Bronchial epithelial cell (primary cell): ENCODE data around the gene CFHR5. TPM values are rescaled to one million over a fixed set of nuclear protein-coding genes. Genes with fewer than 3 reads are reported as not detected.

Experiments used
- DNase-seq: peaks from one replicate; pipeline ENCODE4 v3.0.0-alpha.2; 2010; ENCODE audit warnings: low read depth
- FAIRE-seq: peaks from 2 replicates; lab custom pipeline; 2011; peaks lifted over from hg19 to GRCh38; lab: Jason Lieb, UNC
- H3K27me3 ChIP-seq: 2 replicates; pipeline ENCODE4 v1.5.1; 2011; ENCODE audit warnings: low read length; ENCODE audit not compliant: control insufficient read depth, insufficient read depth
- H3K36me3 ChIP-seq: 2 replicates; pipeline ENCODE4 v1.5.1; 2011; ENCODE audit warnings: low read length; ENCODE audit not compliant: control insufficient read depth, insufficient read depth
- H3K4me3 ChIP-seq: 2 replicates; pipeline ENCODE4 v1.5.1; 2011; ENCODE audit warnings: mild to moderate bottlenecking, low read depth, low read length, control low read depth
- total RNA-seq: library from RNA; depleted of rRNA; stranded (reverse); fragments of >200 nt; gene quantifications from 2 replicates; pipeline ENCODE4 v1.2.1, GENCODE V29; 2014
- TF ChIP-seq, protein P1 (sequence below): IDR thresholded peaks from 2 replicates; pipeline ENCODE4 v1.5.1; 2011; ENCODE audit warnings: mild to moderate bottlenecking, moderate library complexity, low read length, control low read depth, inconsistent platforms; ENCODE audit not compliant: insufficient read depth, severe bottlenecking

The CFHR5 gene
- total RNA-seq, 1 donor from 2014 or later, result not detected

DNA sequence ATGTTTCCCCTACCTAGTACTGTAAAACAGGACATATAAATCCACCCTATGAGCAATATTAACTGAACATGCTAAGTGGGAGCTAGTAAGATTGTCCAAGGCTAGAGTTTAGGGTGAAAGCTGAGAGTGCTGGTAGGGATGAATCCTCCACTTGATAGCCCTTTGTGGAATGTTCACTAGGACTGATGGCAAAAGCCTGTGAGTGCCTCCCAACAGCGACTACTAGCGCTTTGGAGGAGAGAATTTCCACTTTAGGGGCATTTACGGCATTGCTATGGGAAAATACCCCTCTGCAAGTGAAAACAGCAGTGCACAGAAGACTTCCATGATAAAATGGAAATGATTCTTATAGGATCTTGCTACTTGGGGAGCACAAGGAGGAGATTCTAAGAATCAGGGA, 35.9 kb downstream of the CFHR5 start:
- DNase-seq, result no peak
- TF ChIP-seq, protein P1, sequence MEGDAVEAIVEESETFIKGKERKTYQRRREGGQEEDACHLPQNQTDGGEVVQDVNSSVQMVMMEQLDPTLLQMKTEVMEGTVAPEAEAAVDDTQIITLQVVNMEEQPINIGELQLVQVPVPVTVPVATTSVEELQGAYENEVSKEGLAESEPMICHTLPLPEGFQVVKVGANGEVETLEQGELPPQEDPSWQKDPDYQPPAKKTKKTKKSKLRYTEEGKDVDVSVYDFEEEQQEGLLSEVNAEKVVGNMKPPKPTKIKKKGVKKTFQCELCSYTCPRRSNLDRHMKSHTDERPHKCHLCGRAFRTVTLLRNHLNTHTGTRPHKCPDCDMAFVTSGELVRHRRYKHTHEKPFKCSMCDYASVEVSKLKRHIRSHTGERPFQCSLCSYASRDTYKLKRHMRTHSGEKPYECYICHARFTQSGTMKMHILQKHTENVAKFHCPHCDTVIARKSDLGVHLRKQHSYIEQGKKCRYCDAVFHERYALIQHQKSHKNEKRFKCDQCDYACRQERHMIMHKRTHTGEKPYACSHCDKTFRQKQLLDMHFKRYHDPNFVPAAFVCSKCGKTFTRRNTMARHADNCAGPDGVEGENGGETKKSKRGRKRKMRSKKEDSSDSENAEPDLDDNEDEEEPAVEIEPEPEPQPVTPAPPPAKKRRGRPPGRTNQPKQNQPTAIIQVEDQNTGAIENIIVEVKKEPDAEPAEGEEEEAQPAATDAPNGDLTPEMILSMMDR, result no peak
- no peaks in the 10 kb centered on the region for H3K27me3 ChIP-seq
- no peaks in the 10 kb centered on the region for H3K36me3 ChIP-seq
- FAIRE-seq, result no peak
- H3K4me3 ChIP-seq, result no peak overlapping the region

DNA sequence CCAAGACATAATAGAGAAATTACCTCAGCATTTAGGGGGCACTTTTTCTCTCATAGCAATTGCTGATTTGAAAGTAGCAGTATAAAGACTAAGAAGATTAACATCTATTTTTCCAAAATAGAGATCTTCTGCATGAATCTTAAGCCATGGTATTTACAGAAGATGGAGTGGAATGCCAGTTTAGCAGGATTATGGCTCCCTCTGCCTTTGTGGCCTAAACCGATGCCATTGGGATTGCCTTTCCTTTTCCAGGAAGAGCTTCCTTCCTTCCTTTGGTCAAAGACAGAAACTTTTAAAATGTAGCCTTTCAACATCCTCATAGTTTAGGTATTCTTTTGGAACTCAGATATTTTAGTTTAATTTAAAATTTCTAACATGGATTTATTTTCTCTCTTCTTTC, 39.4 kb downstream of the CFHR5 start:
- H3K27me3 ChIP-seq, result no peaks in the 10 kb centered on the region
- FAIRE-seq, result no peak

DNA sequence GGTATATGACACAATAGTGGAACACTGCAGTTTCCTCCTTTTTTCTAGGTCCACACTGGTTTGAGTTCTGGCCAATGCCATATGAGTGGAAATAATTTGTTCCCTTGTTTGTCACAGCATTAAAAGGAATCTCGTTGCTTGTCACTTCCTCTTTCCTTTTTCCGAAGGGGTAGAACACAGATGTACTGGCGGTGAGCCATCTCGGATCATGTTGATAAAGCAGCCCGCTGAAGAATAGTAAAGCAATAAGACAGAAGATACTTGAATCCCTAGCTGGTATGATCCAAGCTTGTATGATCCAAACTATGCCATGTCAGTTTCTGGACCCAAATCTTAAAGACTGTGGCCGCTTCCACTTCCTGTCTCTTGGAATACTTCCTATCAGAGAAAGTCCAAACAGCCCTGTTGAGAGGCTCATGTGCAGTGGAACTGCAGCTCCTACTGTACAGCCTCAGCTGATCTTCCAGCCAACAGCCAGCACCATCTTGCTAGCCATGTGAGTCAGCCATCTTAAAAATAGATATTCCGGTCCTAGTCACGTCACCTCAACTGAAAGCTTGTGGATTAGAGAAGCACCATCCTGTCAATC, 40.3 kb downstream of the CFHR5 start:
- no peaks in the 10 kb centered on the region for H3K27me3 ChIP-seq
- DNase-seq (no peak), FAIRE-seq (no peak)
- TF ChIP-seq, protein P1, result no peak
- no peaks in the 10 kb centered on the region for H3K36me3 ChIP-seq
- no peak overlapping the region for H3K4me3 ChIP-seq

More for the DNA sequence above, 39.4 kb downstream of the CFHR5 start:
- no peaks in the 10 kb centered on the region for H3K36me3 ChIP-seq
- TF ChIP-seq, protein P1, result no peak
- H3K4me3 ChIP-seq, result no peak overlapping the region
- DNase-seq, result no peak

DNA sequence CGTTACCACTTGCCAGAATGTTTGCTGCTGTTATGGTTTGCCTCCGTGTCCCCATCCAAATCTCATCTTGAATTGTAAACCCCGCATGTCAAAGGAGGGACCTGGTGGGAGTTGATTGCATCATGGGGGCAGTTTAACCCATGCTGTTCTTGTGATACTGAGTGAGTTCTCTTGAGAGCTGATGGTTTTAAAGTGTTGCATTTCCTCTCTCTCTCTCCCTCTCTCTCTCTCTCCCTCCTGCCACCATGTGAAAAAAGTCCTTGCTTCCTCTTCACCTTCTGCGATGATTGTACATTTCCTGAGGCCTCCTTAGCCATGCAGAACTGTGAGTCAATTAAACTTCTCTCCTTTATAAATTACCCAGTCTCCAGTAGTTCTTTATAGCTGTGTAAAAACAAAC, 44.4 kb downstream of the CFHR5 start:
- TF ChIP-seq, protein P1, result no peak
- FAIRE-seq, result no peak
- DNase-seq, result no peak
- H3K36me3 ChIP-seq, result no peaks in the 10 kb centered on the region
- no peak overlapping the region for H3K4me3 ChIP-seq
- no peaks in the 10 kb centered on the region for H3K27me3 ChIP-seq

DNA sequence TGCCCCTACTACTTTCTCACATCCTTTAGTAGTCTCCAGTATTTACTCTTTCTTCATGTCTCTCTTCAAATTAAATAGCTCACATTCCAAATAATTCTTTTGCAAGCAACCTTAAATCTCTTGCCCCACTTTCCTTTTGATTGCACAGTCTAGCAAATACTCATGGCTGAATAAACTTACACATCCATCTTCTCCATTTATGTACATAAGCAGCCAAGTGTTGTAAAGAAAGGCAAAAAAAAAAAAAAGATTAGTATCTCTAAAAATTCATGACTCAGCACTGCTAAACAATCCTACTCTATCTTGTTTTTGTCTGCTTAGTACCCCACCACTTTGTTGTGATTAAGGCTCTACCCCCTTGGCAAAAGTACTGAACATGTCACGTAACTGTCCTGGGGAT, 47.1 kb downstream of the CFHR5 start:
- DNase-seq (no peak), FAIRE-seq (no peak)
- TF ChIP-seq, protein P1, result no peak
- Histone ChIP-seq H3K4me3 (no peak overlapping the region), H3K36me3 (no peaks in the 10 kb centered on the region), H3K27me3 (no peaks in the 10 kb centered on the region)

DNA sequence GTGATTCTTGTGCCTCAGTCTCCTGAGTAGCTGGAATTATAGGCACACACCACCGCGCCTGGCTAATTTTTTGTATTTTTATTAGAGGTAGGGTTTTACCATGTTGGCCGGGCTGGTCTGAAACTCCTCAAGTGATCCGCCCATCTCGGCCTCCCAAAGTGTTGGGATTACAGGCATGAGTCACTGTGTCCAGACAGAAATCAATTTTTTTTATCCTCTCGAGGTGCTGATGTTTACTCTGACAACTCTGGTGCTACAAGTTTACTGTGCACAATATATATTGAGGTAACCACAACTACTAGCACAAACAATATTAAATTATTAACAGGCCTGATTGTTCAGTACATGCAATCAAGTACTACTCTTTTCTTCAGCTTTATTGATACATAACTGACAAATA, 50.0 kb downstream of the CFHR5 start:
- peak; percentile 50 for DNase-seq
- TF ChIP-seq, protein P1, result no peak
- Histone ChIP-seq H3K27me3 (no peaks in the 10 kb centered on the region), H3K4me3 (no peak overlapping the region), H3K36me3 (no peaks in the 10 kb centered on the region)
- no peak for FAIRE-seq
